Activated CD4-positive, alpha-beta T cell treated with anti-CD3 and anti-CD28 coated beads, Interleukin-2, Interleukin-4, amounts not matched to agents 100 ng/mL and 50 ng/mL, durations not matched to agents 16 hours and 8 hours (primary cell): ENCODE results near the gene PIM2.

Source experiments
- DNase-seq: peaks from one replicate; pipeline ENCODE4 v3.0.0-alpha.2; 2020; ENCODE audit warnings: low spot score

Gene PIM2

DNA sequence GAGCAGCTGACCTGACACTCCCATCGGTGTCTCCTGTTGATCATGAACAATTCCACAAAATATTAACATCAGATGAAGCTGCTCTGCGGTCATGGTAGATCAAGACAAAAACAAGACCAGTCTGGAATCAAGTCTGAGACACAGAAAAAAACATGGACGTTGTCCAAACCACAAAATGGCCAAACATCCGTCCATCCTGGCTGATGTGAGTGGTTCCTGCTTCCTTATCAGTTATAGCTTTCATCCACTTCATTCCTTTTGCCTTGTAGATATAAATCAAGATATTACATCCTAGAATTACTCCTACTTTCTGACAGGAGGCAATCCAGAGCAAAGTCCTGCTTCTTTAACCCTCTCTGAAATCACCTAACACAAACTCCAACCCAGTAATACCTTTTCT is 54.6 kb downstream of the PIM2 start:
- DNase-seq: no peak
